HG02623 (cell line): ENCODE results near the gene MOAP1.
"Not testable (repeated sequence)": the region's sequence is repeated elsewhere in the genome, so short reads cannot be mapped to it uniquely, and the experiment has no call there.

Source experiments
- ATAC-seq: cut with Tn5 transposase; IDR thresholded peaks from one replicate; pipeline ENCODE4 v1.9.1; 2021; ENCODE audit warnings: moderate library complexity; ENCODE audit not compliant: unreplicated experiment

The MOAP1 gene

GRCh38 chr14:93186466-93186865 lies 1.8 kb upstream of the MOAP1 start:
- ATAC-seq, result no peak

GRCh38 chr14:93185349-93185720 lies 638 bp upstream of the MOAP1 start:
- ATAC-seq, result no peak

GRCh38 chr14:93183596-93184317 lies 940 bp downstream of the MOAP1 start:
- no peak for ATAC-seq

GRCh38 chr14:93175492-93175891 lies 9.2 kb downstream of the MOAP1 start:
- ATAC-seq, result no peak

GRCh38 chr14:93174731-93175130 lies 10.0 kb downstream of the MOAP1 start:
- not testable (repeated sequence) for ATAC-seq

GRCh38 chr14:93173943-93174395 lies 10.7 kb downstream of the MOAP1 start:
- ATAC-seq, result no peak

- no peak for ATAC-seq
Observed at GRCh38 chr14:93171376-93171775, 13.3 kb downstream of the MOAP1 start.

GRCh38 chr14:93170141-93170540 lies 14.6 kb downstream of the MOAP1 start:
- not testable (repeated sequence) for ATAC-seq

- not testable (repeated sequence) for ATAC-seq
Observed at GRCh38 chr14:93169619-93170018, 15.1 kb downstream of the MOAP1 start.

GRCh38 chr14:93168610-93169009 lies 16.1 kb downstream of the MOAP1 start:
- ATAC-seq, result not testable (repeated sequence)

- not testable (repeated sequence) for ATAC-seq
Observed at GRCh38 chr14:93165271-93166265, 19.1 kb downstream of the MOAP1 start.

- no peak for ATAC-seq
Observed at GRCh38 chr14:93163564-93163963, 21.1 kb downstream of the MOAP1 start.

GRCh38 chr14:93161411-93161940 lies 23.2 kb downstream of the MOAP1 start:
- ATAC-seq, result no peak

- ATAC-seq, result no peak
Observed at GRCh38 chr14:93160353-93160801, 24.3 kb downstream of the MOAP1 start.

GRCh38 chr14:93159625-93160352 lies 24.9 kb downstream of the MOAP1 start:
- not testable (repeated sequence) for ATAC-seq

GRCh38 chr14:93158349-93158748 lies 26.3 kb downstream of the MOAP1 start:
- not testable (repeated sequence) for ATAC-seq

- ATAC-seq, result no peak
Observed at GRCh38 chr14:93156693-93157369, 27.9 kb downstream of the MOAP1 start.

- no peak for ATAC-seq
Observed at GRCh38 chr14:93155667-93156066, 29.0 kb downstream of the MOAP1 start.

GRCh38 chr14:93153121-93153520 lies 31.6 kb downstream of the MOAP1 start:
- no peak for ATAC-seq
